GM18873 (cell line): ENCODE data around the gene CCDC33.

Experiments
- ATAC-seq: cut with Tn5 transposase; IDR thresholded peaks from one replicate; pipeline ENCODE4 v1.9.1; 2021; ENCODE audit warnings: mild to moderate bottlenecking, moderate library complexity, moderate number of reproducible peaks; ENCODE audit not compliant: unreplicated experiment, low FRiP score

The CCDC33 gene

GRCh38 chr15:74257105-74257504, 21.0 kb downstream of the CCDC33 start:
- no peak for ATAC-seq

GRCh38 chr15:74257623-74258022, 21.5 kb downstream of the CCDC33 start:
- ATAC-seq, result no peak

GRCh38 chr15:74258456-74259291, 22.5 kb downstream of the CCDC33 start:
- no peak for ATAC-seq

GRCh38 chr15:74259292-74259648, 23.1 kb downstream of the CCDC33 start:
- no peak for ATAC-seq

- no peak for ATAC-seq
Measured at GRCh38 chr15:74259821-74260607, 23.9 kb downstream of the CCDC33 start.

GRCh38 chr15:74261041-74261440, 24.9 kb downstream of the CCDC33 start:
- no peak for ATAC-seq

- no peak for ATAC-seq
Measured at GRCh38 chr15:74261685-74262084, 25.6 kb downstream of the CCDC33 start.

GRCh38 chr15:74262151-74262550, 26.0 kb downstream of the CCDC33 start:
- no peak for ATAC-seq

- no peak for ATAC-seq
Measured at GRCh38 chr15:74262625-74263024, 26.5 kb downstream of the CCDC33 start.

GRCh38 chr15:74263466-74263865, 27.3 kb downstream of the CCDC33 start:
- no peak for ATAC-seq

- no peak for ATAC-seq
Measured at GRCh38 chr15:74264081-74264501, 28.0 kb downstream of the CCDC33 start.

GRCh38 chr15:74265046-74265639, 29.0 kb downstream of the CCDC33 start:
- no peak for ATAC-seq

- ATAC-seq, result no peak
Measured at GRCh38 chr15:74268020-74268419, 31.9 kb downstream of the CCDC33 start.

GRCh38 chr15:74269362-74270035, 33.4 kb downstream of the CCDC33 start:
- ATAC-seq, result no peak

- ATAC-seq, result no peak
Measured at GRCh38 chr15:74270155-74270554, 34.0 kb downstream of the CCDC33 start.

- no peak for ATAC-seq
Measured at GRCh38 chr15:74270854-74271520, 34.9 kb downstream of the CCDC33 start.

GRCh38 chr15:74272812-74273211, 36.7 kb downstream of the CCDC33 start:
- ATAC-seq, result no peak

- ATAC-seq, result no peak
Measured at GRCh38 chr15:74274470-74275038, 38.4 kb downstream of the CCDC33 start.

- ATAC-seq, result no peak
Measured at GRCh38 chr15:74275957-74276356, 39.8 kb downstream of the CCDC33 start.

GRCh38 chr15:74276560-74276959, 40.4 kb downstream of the CCDC33 start:
- no peak for ATAC-seq
